Fibroblast of pulmonary artery (primary cell): ENCODE results near the gene HDHD3.

ENCODE experiments used
- DNase-seq: peaks from one replicate; pipeline ENCODE4 v3.0.0-alpha.2; 2010; ENCODE audit warnings: low read depth
- H3K4me3 ChIP-seq: replicated peaks from 2 replicates; pipeline ENCODE4 v1.5.1; 2011; ENCODE audit warnings: low read depth, mild to moderate bottlenecking, control low read depth, low read length, moderate library complexity
- TF ChIP-seq, protein P1 (sequence below): IDR thresholded peaks from 2 replicates; pipeline ENCODE4 v1.5.1; 2011; ENCODE audit warnings: mild to moderate bottlenecking, control low read depth, low read length, inconsistent platforms; ENCODE audit errors: missing control alignments

The HDHD3 gene, protein sequence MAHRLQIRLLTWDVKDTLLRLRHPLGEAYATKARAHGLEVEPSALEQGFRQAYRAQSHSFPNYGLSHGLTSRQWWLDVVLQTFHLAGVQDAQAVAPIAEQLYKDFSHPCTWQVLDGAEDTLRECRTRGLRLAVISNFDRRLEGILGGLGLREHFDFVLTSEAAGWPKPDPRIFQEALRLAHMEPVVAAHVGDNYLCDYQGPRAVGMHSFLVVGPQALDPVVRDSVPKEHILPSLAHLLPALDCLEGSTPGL

DNA sequence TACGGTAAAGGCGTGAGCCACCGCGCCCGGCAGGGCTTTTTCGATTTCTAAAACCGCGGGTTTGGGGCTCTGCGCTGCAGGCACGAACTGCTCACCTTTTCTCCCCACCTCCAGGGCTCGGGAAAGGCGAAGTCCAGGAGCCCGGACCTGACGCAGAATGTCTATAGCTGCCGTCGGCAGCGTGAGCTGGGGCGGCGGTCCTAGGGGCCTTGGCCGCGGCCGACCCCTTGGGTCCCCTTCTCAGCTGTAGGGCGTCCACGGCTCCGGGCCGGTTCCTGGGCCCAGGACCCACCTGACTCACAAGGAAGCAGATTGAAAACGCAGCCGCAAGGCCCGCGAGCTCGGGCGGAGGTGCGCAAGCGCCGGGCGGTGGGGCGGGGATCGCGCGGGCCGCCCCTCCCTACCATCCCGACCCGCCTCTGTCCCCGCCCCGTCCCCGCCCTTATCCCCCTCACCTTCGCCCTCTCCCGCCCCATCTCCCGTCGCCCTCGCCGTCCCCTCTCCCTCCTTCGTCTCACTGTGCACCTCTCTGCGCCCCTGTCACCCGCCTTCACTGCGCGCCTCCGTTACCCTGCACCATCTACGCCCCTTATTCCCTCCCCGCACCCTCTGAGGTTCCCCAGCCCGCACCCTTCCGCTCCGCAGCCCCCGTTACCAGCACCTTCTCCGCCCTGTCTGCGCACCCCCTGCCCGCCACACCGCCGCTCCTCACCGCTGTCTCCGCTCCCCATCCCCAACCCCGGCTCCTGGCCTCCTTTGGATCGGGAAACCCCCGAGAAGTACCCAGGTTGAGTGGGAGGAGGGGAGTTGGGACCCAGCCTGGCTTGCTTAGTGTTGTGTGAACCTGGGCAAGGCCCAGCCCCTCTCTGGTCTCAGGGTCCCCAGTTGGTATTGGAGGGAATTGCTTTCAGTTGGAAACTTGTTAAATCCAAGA, at the start of gene HDHD3:
Gene HDHD3 (minus strand): TSS at position 353 of the 934 bp plus-strand sequence. CDS start 2,632 bp downstream, outside the sequence.
- TF ChIP-seq, protein P1, sequence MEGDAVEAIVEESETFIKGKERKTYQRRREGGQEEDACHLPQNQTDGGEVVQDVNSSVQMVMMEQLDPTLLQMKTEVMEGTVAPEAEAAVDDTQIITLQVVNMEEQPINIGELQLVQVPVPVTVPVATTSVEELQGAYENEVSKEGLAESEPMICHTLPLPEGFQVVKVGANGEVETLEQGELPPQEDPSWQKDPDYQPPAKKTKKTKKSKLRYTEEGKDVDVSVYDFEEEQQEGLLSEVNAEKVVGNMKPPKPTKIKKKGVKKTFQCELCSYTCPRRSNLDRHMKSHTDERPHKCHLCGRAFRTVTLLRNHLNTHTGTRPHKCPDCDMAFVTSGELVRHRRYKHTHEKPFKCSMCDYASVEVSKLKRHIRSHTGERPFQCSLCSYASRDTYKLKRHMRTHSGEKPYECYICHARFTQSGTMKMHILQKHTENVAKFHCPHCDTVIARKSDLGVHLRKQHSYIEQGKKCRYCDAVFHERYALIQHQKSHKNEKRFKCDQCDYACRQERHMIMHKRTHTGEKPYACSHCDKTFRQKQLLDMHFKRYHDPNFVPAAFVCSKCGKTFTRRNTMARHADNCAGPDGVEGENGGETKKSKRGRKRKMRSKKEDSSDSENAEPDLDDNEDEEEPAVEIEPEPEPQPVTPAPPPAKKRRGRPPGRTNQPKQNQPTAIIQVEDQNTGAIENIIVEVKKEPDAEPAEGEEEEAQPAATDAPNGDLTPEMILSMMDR = no peak
- peak; percentile 72 for DNase-seq
- H3K4me3 ChIP-seq = peak within 1 kb of the TSS; percentile 86

DNA sequence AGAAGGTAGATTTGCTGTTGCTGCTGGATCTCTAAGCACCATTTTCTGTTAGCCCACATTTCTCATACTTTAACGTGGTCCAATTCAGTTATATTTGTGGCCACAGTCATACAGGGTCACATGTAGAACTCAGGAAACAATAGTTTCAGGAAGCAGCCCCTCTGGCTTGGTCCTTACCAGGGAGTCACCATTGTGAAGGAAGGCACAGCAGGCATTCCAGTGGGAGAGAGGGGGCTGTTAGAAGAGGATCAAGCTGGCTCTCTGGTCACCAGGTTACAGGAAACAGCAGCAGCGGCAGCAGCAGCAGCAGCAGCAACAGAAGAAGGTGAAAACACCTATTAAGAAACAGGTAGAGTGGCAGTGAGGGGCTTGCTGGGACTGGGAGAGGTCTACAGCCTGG, 48.3 kb upstream of the HDHD3 start:
- DNase-seq = no peak
- H3K4me3 ChIP-seq = no peak overlapping the region
- TF ChIP-seq, protein P1 = no peak

DNA sequence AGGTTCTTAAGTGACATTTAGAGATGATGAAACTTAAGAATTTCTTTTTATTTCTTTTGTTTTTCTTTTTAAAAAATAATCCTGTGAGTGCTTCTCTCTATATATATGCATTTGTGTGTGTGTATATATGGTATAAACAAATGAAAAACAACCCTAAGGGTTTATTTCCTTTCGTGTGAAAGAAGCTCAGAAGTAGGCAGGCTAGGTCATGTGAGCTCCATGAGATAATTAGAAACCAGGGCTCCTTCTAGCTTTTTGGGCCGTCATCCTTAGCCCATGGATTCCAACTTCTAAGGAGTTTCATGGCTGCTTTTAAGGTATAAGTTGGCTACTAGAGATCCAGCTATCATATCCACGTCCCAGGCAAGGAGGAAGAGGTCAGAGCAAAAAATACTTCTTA, 44.9 kb upstream of the HDHD3 start:
- DNase-seq = no peak
- TF ChIP-seq, protein P1 = no peak
- no peak overlapping the region for H3K4me3 ChIP-seq

DNA sequence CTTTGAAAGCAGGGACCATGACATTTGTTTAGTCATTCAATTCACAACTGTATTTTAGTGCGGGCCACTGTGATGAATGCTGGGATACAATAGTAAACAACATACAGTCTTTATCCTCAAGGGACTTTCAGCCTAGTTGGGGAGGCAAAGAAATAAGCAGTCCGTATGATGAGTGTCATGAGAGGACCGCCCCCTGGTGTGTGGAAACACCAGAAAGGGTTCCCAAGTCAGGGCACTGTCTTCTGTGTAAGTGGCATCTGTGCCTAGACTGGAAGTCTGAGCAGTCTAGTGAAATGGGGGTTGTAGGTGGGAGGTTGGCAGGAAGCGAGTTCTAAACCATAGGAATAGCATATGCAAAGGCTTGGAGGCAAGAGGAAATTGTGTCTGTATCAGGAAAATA, 40.6 kb upstream of the HDHD3 start:
- TF ChIP-seq, protein P1 = no peak
- H3K4me3 ChIP-seq = no peak overlapping the region
- no peak for DNase-seq

DNA sequence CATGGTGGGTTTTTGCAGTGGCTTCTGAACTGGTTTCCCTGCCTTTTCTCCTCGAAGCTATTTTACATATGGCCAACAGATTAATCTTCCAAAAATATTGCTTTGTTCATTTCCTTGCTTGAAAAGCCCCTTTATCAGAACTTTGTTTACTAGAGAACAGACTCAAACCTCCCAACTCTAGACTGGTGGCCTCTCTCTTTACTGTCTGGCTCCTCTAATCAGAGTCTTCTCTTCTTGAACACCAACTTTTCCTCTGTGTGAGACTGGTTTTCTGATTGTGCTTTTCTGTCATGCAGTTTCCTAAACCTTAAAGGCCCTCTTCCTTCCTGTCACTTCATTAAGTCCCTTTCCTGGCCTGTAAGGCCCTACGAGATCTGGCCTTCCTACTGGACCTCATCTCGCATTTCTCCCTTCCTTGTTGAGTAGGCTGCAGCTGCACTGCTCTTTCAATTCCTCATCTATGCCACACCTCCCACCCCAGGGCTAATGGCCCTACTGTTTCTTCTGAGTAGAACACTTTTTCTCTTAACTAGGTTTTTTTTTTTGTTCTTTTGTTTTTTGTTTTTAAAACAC, 39.4 kb upstream of the HDHD3 start:
- TF ChIP-seq, protein P1 = no peak
- no peak overlapping the region for H3K4me3 ChIP-seq
- DNase-seq = no peak

DNA sequence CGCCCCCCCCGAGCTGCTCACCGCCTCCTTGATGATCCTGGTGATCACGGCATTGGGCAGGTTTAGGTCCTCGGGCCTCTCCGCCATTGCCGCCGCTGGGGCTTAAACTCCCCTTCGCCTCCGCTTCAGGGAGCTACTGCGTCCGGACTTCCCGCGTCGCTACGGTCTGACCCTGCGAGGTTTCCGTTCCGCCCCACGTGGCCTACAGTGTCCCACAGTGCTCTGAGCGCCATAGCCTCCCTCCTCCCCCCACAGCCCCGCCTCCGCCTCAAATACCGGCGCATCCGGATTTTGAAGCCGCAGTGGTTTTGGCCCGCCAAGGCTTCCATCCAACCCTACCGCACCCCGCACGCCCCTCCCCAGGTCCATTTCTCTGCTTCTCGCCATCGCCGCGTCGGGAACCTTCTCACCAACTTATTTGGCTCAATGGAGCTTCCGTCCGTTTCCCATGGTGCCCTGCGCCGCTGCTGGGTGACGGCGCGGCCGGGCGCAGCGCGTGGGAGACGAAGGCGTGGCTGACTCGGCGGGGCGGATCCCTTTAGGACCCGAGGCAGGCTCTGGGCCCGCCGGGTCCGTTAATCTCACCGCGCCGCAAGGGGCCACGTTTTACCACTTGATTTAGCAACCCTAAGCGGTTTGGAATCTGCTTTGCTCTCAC, 33.5 kb upstream of the HDHD3 start, which contains the start of the genes C9orf43 and POLE3:
Gene C9orf43 (plus strand): TSS at position 541 of the 658 bp plus-strand sequence. CDS start 2,747 bp downstream, outside the sequence.
Gene POLE3 (minus strand): TSS at position 469 of the 658 bp plus-strand sequence. CDS start 382 bp downstream, at position 87.
- H3K4me3 ChIP-seq = peak within 1 kb of the TSS; percentile 64
- TF ChIP-seq, protein P1 = no peak
- DNase-seq = peak; percentile 97
